SK-N-SH (cell line): ENCODE results near the gene ANGPTL8. TPM values are rescaled to one million over a fixed set of nuclear protein-coding genes. Genes with fewer than 3 reads are reported as not detected.

Source experiments
- CTCF ChIA-PET: fragments of 300-600, 350-600 bp; formaldehyde crosslinking; extraction: SDS; loops from one replicate; lab custom pipeline; 2021; lab: Yijun Ruan, JAX
- POLR2A ChIA-PET: fragments of 350-600 bp; sonication (Branson Sonifier 250); formaldehyde crosslinking; extraction: SDS; loops from one replicate; lab custom pipeline; 2020; ENCODE audit warnings: antibody characterized with exemption, inconsistent platforms; lab: Yijun Ruan, JAX
- DNase-seq: peaks from one replicate; pipeline ENCODE4 v3.0.0; 2012
- H2AFZ ChIP-seq: fragments of 200-600 bp; sonication (generic); 2 replicates; pipeline ENCODE4 v1.8.1; 2016; ENCODE audit warnings: antibody characterized with exemption, mild to moderate bottlenecking, low read depth
- H3F3A ChIP-seq: fragments of 200-600 bp; sonication (generic); replicated peaks from 2 replicates; pipeline ENCODE3; 2016; ENCODE audit warnings: antibody characterized with exemption, mild to moderate bottlenecking; ENCODE audit not compliant: insufficient read depth
- H3K27ac ChIP-seq, 2 experiments: fragments of 200-500 bp in 1 of 2; fragments of 200-600 bp in 1 of 2; sonication (Bioruptor generic) in 1 of 2; sonication (generic), shearing (Covaris generic) in 1 of 2; 2 replicates each; pipeline versions ENCODE4 v1.5.1 to v1.6.1; 2014 to 2016; ENCODE audit warnings: low read depth in 2 of 2, inconsistent platforms in 1 of 2, low read length in 1 of 2, mild to moderate bottlenecking in 1 of 2, mixed read lengths in 1 of 2
- H3K27me3 ChIP-seq: fragments of 200-600 bp; sonication (generic), shearing (Covaris generic); 2 replicates; pipeline ENCODE4 v1.6.1; 2016; ENCODE audit warnings: mixed run types; ENCODE audit not compliant: insufficient read depth
- H3K36me3 ChIP-seq, 2 experiments: fragments of 200-500 bp in 1 of 2; fragments of 200-600 bp in 1 of 2; sonication (Bioruptor generic) in 1 of 2; sonication (generic) in 1 of 2; replicated peaks in 1 of 2; 2 replicates each; pipeline versions ENCODE3 to v1.5.1; 2014 to 2016; ENCODE audit warnings: low read length in 1 of 2, mild to moderate bottlenecking in 1 of 2; ENCODE audit not compliant: insufficient read depth in 2 of 2, control insufficient read depth in 1 of 2
- H3K4me1 ChIP-seq, 2 experiments: fragments of 200-500 bp in 1 of 2; fragments of 200-600 bp in 1 of 2; sonication (Bioruptor generic) in 1 of 2; sonication (generic), shearing (Covaris generic) in 1 of 2; 2 replicates each; pipeline versions ENCODE4 v1.5.1 to v1.6.1; 2014 to 2016; ENCODE audit warnings: low read depth in 1 of 2, low read length in 1 of 2, mixed run types in 1 of 2; ENCODE audit not compliant: insufficient read depth in 2 of 2, control insufficient read depth in 1 of 2
- H3K4me2 ChIP-seq: fragments of 200-600 bp; sonication (generic), shearing (Covaris generic); 2 replicates; pipeline ENCODE4 v1.6.1; 2017; ENCODE audit warnings: mixed run types
- H3K4me3 ChIP-seq, 2 experiments: fragments of 200-500 bp in 1 of 2; fragments of 200-600 bp in 1 of 2; sonication (Bioruptor generic) in 1 of 2; sonication (generic), shearing (Covaris generic) in 1 of 2; 2 replicates each; pipeline versions ENCODE4 v1.5.1 to v1.8.1; 2014 to 2016; ENCODE audit warnings: low read depth in 2 of 2, inconsistent platforms in 1 of 2, low read length in 1 of 2, mild to moderate bottlenecking in 1 of 2, mixed read lengths in 1 of 2, moderate library complexity in 1 of 2
- H3K79me2 ChIP-seq: fragments of 200-600 bp; sonication (generic); 2 replicates; pipeline ENCODE4 v1.8.1; 2017; ENCODE audit warnings: mild to moderate bottlenecking; ENCODE audit not compliant: insufficient read depth
- H3K9ac ChIP-seq: fragments of 200-600 bp; sonication (generic); 2 replicates; pipeline ENCODE4 v1.6.1; 2017; ENCODE audit warnings: mixed run types
- H3K9me2 ChIP-seq: fragments of 200-600 bp; sonication (generic); 2 replicates; pipeline ENCODE4 v1.6.1; 2017; ENCODE audit warnings: mixed run types
- H3K9me3 ChIP-seq: fragments of 200-600 bp; sonication (generic); 2 replicates; pipeline ENCODE4 v1.6.1; 2017; ENCODE audit warnings: mixed run types, mild to moderate bottlenecking, moderate library complexity
- H4K20me1 ChIP-seq: fragments of 200-600 bp; sonication (generic); 2 replicates; pipeline ENCODE4 v1.6.1; 2017; ENCODE audit warnings: mild to moderate bottlenecking, mixed run types; ENCODE audit not compliant: insufficient read depth
- CHD2 ChIP-seq: fragments of 150-350 bp; IDR thresholded peaks from 2 replicates; pipeline ENCODE4 v1.6.1; 2018; ENCODE audit warnings: low read length; ENCODE audit not compliant: partially characterized antibody
- CTCF ChIP-seq: fragments of 200-600 bp; sonication (generic); IDR thresholded peaks from 2 replicates; pipeline ENCODE4 v1.6.1; 2017; ENCODE audit warnings: antibody characterized with exemption, mild to moderate bottlenecking, moderate library complexity
- FOSL2 ChIP-seq: IDR thresholded peaks from 2 replicates; pipeline ENCODE4 v1.4.0; 2012; ENCODE audit warnings: low read depth, mild to moderate bottlenecking, moderate library complexity, borderline replicate concordance
- FOXJ3 ChIP-seq: sonication (generic); formaldehyde crosslinking; IDR thresholded peaks from 2 replicates; pipeline ENCODE4 v1.5.1; 2020; ENCODE audit warnings: mild to moderate bottlenecking, missing genetic modification reagents
- GABPA ChIP-seq: IDR thresholded peaks from 2 replicates; pipeline ENCODE4 v1.4.0; 2012; ENCODE audit warnings: low read depth, mild to moderate bottlenecking
- GATA2 ChIP-seq: sonication (generic); formaldehyde crosslinking; IDR thresholded peaks from 2 replicates; pipeline ENCODE4 v1.5.0; 2020; ENCODE audit warnings: mild to moderate bottlenecking, missing genetic modification reagents
- JUND ChIP-seq: IDR thresholded peaks from 2 replicates; pipeline ENCODE4 v1.4.0; 2012
- NFIC ChIP-seq: IDR thresholded peaks from 2 replicates; pipeline ENCODE4 v1.4.0; 2012; ENCODE audit warnings: borderline replicate concordance
- NRF1 ChIP-seq: IDR thresholded peaks from 2 replicates; pipeline ENCODE4 v1.6.1; 2012; ENCODE audit warnings: low read depth, mild to moderate bottlenecking, low read length
- POLR2AphosphoS5 ChIP-seq: IDR thresholded peaks from 2 replicates; pipeline ENCODE4 v1.6.1; 2012; ENCODE audit warnings: low read depth, low read length
- RXRA ChIP-seq: IDR thresholded peaks from 2 replicates; pipeline ENCODE4 v1.4.0; 2012; ENCODE audit warnings: low read depth, mild to moderate bottlenecking, borderline replicate concordance
- SIN3A ChIP-seq: IDR thresholded peaks from 2 replicates; pipeline ENCODE4 v1.6.1; 2012; ENCODE audit warnings: low read depth, mild to moderate bottlenecking, low read length, moderate library complexity, borderline replicate concordance
- TCF12 ChIP-seq: IDR thresholded peaks from 2 replicates; pipeline ENCODE4 v1.4.0; 2012
- WGBS: methylation state at CpG from one replicate; pipeline ENCODE4 v1.1.6; 2017; ENCODE audit warnings: low lambda C conversion rate; 5-methylcytosine and 5-hydroxymethylcytosine counted together
- polyA plus RNA-seq, 3 experiments: library from polyadenylated mRNA; depleted of rRNA; stranded (reverse); fragments of >200 nt; gene quantifications; 2 replicates each; pipeline ENCODE4 v1.2.3, GENCODE V29; 2012
- TF ChIP-seq, protein P1 (sequence below): IDR thresholded peaks from 2 replicates; pipeline ENCODE4; 2012

ANGPTL8 gene
- polyA plus RNA-seq, 1 of the 3 experiments (the other 2 are of a cell fraction) = 0.21 TPM

- Histone ChIP-seq H3K27ac (no peak overlapping the region), H2AFZ (no peak overlapping the region), H3F3A (peaks cover 54% of the 10 kb centered on the region), H3K4me1 (peaks cover 0 to 2% of the 10 kb centered on the region in 2 experiments; a peak in 1 of 4 replicates), H3K36me3 (no peaks in the 10 kb centered on the region), H3K9me3 (no peaks in the 10 kb centered on the region), H3K4me3 (no peak overlapping the region), H3K4me2 (no peak overlapping the region), H3K9me2 (no peaks in the 10 kb centered on the region), H3K79me2 (no peaks in the 10 kb centered on the region), H4K20me1 (peaks cover 4% of the 10 kb centered on the region; the same call in 1 of the 2 replicates), H3K27me3 (no peaks in the 10 kb centered on the region), H3K9ac (no peak overlapping the region)
- ChIA-PET POLR2A (no interaction called here), CTCF (interaction anchor here (1.9 kb wide), 1 partner anchor 11 kb away, joined by 5 read pairs; no protein-coding TSS in a partner anchor)
- no peak for TF ChIP-seq NRF1
- TF ChIP-seq CHD2 = no peak
- no peak for TF ChIP-seq RXRA
- no peak for TF ChIP-seq FOSL2
- TF ChIP-seq TCF12 = no peak
- TF ChIP-seq POLR2AphosphoS5 = no peak
- no peak for TF ChIP-seq GATA2 (CRISPR knock-in tag)
- no peak for TF ChIP-seq CTCF
- TF ChIP-seq SIN3A = no peak
- TF ChIP-seq, protein P1, sequence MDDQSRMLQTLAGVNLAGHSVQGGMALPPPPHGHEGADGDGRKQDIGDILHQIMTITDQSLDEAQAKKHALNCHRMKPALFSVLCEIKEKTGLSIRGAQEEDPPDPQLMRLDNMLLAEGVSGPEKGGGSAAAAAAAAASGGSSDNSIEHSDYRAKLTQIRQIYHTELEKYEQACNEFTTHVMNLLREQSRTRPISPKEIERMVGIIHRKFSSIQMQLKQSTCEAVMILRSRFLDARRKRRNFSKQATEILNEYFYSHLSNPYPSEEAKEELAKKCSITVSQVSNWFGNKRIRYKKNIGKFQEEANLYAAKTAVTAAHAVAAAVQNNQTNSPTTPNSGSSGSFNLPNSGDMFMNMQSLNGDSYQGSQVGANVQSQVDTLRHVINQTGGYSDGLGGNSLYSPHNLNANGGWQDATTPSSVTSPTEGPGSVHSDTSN = no peak
- no peak for TF ChIP-seq FOXJ3
- no peak for TF ChIP-seq JUND
- TF ChIP-seq NFIC = no peak
- no peak for TF ChIP-seq GABPA
- 87% methylated on average over 32 of the region's 38 CpGs for WGBS
- peak; percentile 56 for DNase-seq
Observed at GRCh38 chr19:11208561-11209471, 30.6 kb upstream of the ANGPTL8 start.
